ENCODE data around the gene TMEM50B. TPM values are rescaled to one million over a fixed set of nuclear protein-coding genes. Genes with fewer than 3 reads are reported as not detected.
A peak's percentile ranks its signal among the peaks of the same experiment; 100 is the strongest.

The TMEM50B gene
- total RNA-seq, 1 donor from 2014 or later, result 44.0 TPM

DNA sequence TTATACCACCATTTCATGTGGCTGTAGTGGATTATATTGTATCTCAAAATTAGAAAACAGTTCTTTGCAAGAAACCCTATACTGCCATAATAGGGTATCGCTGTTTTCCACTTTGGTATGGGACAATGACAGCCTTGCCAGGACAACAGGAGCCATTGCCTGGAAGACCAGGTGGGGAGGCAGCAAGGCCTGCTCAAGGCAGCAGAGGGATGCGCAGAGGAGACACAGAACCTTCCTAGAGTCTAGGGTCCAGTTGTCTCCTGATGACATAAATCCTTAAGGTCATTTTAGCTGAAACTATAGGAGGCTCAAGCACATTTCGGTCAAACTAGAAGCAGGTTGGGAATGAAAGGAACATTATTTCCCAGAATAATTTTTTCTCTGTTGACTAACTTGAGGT, 48.9 kb downstream of the TMEM50B start:
- TF ChIP-seq, protein P1, sequence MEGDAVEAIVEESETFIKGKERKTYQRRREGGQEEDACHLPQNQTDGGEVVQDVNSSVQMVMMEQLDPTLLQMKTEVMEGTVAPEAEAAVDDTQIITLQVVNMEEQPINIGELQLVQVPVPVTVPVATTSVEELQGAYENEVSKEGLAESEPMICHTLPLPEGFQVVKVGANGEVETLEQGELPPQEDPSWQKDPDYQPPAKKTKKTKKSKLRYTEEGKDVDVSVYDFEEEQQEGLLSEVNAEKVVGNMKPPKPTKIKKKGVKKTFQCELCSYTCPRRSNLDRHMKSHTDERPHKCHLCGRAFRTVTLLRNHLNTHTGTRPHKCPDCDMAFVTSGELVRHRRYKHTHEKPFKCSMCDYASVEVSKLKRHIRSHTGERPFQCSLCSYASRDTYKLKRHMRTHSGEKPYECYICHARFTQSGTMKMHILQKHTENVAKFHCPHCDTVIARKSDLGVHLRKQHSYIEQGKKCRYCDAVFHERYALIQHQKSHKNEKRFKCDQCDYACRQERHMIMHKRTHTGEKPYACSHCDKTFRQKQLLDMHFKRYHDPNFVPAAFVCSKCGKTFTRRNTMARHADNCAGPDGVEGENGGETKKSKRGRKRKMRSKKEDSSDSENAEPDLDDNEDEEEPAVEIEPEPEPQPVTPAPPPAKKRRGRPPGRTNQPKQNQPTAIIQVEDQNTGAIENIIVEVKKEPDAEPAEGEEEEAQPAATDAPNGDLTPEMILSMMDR (IDR thresholded peaks at IDR 0.05), result no peak
- no peak overlapping the region for H3K4me3 Mint-ChIP-seq (ENCODE audit: unreplicated experiment)
- H3K4me1 Mint-ChIP-seq (ENCODE audit: unreplicated experiment), result peaks cover 38% of the 10 kb centered on the region
- H3K9me3 Mint-ChIP-seq (ENCODE audit: unreplicated experiment), result no peaks in the 10 kb centered on the region
- no peaks in the 10 kb centered on the region for H3K27me3 Mint-ChIP-seq (ENCODE audit: unreplicated experiment)
- no peak overlapping the region for H3K27ac Mint-ChIP-seq (ENCODE audit: unreplicated experiment)
- peaks cover 45% of the 10 kb centered on the region for H3K36me3 Mint-ChIP-seq (ENCODE audit: unreplicated experiment)
- no peak for DNase-seq (ENCODE audit: extremely low spot score, unreplicated experiment)

DNA sequence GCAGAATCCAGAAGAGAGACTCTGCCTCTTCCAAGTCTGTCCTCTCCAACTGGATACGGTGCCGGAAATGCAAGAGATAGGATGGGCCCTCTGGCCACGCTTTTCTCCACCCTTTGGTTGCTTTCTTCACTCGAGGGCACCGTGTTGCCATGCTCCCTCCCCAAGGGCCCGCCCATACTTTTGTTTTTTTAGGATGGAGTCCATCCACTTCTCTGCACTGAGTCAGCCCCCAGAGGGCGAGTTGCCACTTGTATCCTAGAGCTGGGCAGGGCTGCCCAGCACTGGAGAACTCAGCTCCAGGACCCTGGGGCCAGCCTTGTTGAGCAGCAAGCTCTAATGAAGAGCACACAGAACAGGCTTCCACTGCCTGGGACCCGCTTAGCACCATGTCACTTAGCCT, 51.1 kb downstream of the TMEM50B start:
- no peaks in the 10 kb centered on the region for H3K9me3 Mint-ChIP-seq (ENCODE audit: unreplicated experiment)
- H3K27me3 Mint-ChIP-seq (ENCODE audit: unreplicated experiment), result no peaks in the 10 kb centered on the region
- no peak overlapping the region for H3K4me3 Mint-ChIP-seq (ENCODE audit: unreplicated experiment)
- TF ChIP-seq, protein P1 (IDR thresholded peaks at IDR 0.05), result no peak
- peaks cover 53% of the 10 kb centered on the region for H3K36me3 Mint-ChIP-seq (ENCODE audit: unreplicated experiment)
- peaks cover 20% of the 10 kb centered on the region for H3K4me1 Mint-ChIP-seq (ENCODE audit: unreplicated experiment)
- DNase-seq (ENCODE audit: extremely low spot score, unreplicated experiment), result no peak
- peak overlapping the region; percentile 69 for H3K27ac Mint-ChIP-seq (ENCODE audit: unreplicated experiment)

DNA sequence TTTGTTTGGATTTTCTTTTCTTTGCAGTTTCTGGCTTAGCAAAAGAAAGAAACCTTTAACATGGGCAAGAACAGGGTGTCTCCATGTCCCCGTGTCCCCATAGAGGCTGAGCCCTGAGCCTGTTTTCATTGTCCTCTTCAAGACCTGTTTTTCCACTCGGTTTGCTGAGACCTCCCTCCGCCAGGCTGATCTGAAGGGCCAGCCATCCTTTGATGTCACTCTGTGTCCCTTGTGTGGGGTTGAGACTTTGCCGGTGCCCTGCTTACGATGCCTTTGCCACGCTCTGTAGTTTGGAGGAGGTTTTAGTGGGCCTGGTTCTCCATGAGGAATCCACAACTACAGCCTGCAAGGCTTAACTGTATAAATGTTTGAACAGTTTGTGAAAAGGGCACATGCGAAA, 52.7 kb downstream of the TMEM50B start:
- peaks cover 44% of the 10 kb centered on the region for H3K36me3 Mint-ChIP-seq (ENCODE audit: unreplicated experiment)
- no peak overlapping the region for H3K27ac Mint-ChIP-seq (ENCODE audit: unreplicated experiment)
- DNase-seq (ENCODE audit: extremely low spot score, unreplicated experiment), result no peak
- no peak overlapping the region for H3K4me3 Mint-ChIP-seq (ENCODE audit: unreplicated experiment)
- H3K4me1 Mint-ChIP-seq (ENCODE audit: unreplicated experiment), result peaks cover 14% of the 10 kb centered on the region
- H3K27me3 Mint-ChIP-seq (ENCODE audit: unreplicated experiment), result no peaks in the 10 kb centered on the region
- TF ChIP-seq, protein P1 (IDR thresholded peaks at IDR 0.05), result no peak
- no peaks in the 10 kb centered on the region for H3K9me3 Mint-ChIP-seq (ENCODE audit: unreplicated experiment)

DNA sequence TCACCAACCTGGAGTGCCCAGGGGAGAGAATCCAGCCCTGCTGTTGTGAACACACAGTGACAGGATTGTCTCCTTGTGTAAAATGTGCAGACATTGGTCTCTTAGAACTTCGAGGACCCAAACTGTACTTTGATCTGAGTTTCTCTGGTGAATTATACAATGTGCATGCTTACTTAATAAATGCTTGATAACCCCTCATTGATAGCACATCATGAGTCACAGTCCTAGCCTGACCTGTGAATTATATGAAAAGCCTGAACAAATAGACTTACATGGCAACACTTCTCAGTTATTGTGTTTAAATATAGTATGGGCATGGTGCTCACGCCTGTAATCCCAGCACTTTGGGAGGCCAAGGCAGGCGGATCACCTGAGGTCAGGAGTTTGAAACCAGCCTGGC, 53.9 kb downstream of the TMEM50B start:
- Mint-ChIP-seq H3K4me3 (ENCODE audit: unreplicated experiment) (no peak overlapping the region), H3K36me3 (ENCODE audit: unreplicated experiment) (peaks cover 51% of the 10 kb centered on the region), H3K27ac (ENCODE audit: unreplicated experiment) (no peak overlapping the region), H3K9me3 (ENCODE audit: unreplicated experiment) (no peaks in the 10 kb centered on the region), H3K4me1 (ENCODE audit: unreplicated experiment) (peaks cover 14% of the 10 kb centered on the region), H3K27me3 (ENCODE audit: unreplicated experiment) (no peaks in the 10 kb centered on the region)
- DNase-seq (ENCODE audit: extremely low spot score, unreplicated experiment), result no peak
- TF ChIP-seq, protein P1 (IDR thresholded peaks at IDR 0.05), result no peak

DNA sequence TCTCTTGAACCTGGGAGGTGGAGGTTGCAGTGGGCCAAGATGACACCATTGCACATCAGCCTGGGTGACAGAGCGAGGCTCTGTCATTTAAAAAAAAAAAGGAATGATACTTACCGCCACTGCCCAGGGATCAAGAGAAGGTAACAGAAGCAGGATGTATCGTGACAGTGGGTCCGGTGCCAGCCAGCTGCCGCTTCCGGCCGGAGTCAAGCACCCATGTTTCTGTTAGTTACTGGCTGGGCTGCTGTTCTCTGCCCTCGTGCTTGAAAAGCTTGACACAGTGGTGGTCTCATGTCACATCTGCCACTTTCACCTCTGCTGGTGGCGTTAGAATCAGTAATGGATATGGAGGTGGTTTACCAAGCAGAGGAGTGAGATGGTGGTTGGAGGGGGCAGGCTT, 55.6 kb downstream of the TMEM50B start:
- Mint-ChIP-seq H3K9me3 (ENCODE audit: unreplicated experiment) (no peaks in the 10 kb centered on the region), H3K4me3 (ENCODE audit: unreplicated experiment) (no peak overlapping the region), H3K36me3 (ENCODE audit: unreplicated experiment) (peaks cover 60% of the 10 kb centered on the region), H3K27ac (ENCODE audit: unreplicated experiment) (no peak overlapping the region), H3K27me3 (ENCODE audit: unreplicated experiment) (no peaks in the 10 kb centered on the region), H3K4me1 (ENCODE audit: unreplicated experiment) (peaks cover 19% of the 10 kb centered on the region)
- no peak for DNase-seq (ENCODE audit: extremely low spot score, unreplicated experiment)
- TF ChIP-seq, protein P1 (IDR thresholded peaks at IDR 0.05), result no peak

All from osteocyte (in vitro differentiated cells).